Measurements from ENCODE around the gene BRAT1. TPM values are rescaled to one million over a fixed set of nuclear protein-coding genes. Genes with fewer than 3 reads are reported as not detected.
A peak's percentile ranks its signal among the peaks of the same experiment; 100 is the strongest.

The BRAT1 gene
- total and polyA plus RNA-seq, 2 donors from 2014 or later = 18.7 to 23.7 TPM

- H3K9ac ChIP-seq (ENCODE audit: low read length in 3 of 3) = no peak overlapping the region
- FAIRE-seq (no peak), DNase-seq (no peak)
- no peak for TF ChIP-seq CTCF (IDR thresholded peaks at IDR 0.05; ENCODE audit: borderline replicate concordance, extremely low read depth, insufficient read depth)
- H3K27ac ChIP-seq (ENCODE audit: low read depth in 2 of 2, low read length in 2 of 2) = peak overlapping the region; percentile 32 to 72
- H3K9me3 ChIP-seq (ENCODE audit: control insufficient read depth in 2 of 3, insufficient read depth in 1 of 3, low read length in 3 of 3) = no peaks in the 10 kb centered on the region
- H3K36me3 ChIP-seq (ENCODE audit: control insufficient read depth in 2 of 3, insufficient read depth in 3 of 3, low read length in 3 of 3) = no peaks in the 10 kb centered on the region
- intact Hi-C loops (cut with DNase I) = no loop called here
- no peaks in the 10 kb centered on the region for H3K27me3 ChIP-seq (ENCODE audit: control insufficient read depth, insufficient read depth, low read length)
- H3K4me1 ChIP-seq (ENCODE audit: control insufficient read depth in 2 of 3, insufficient read depth in 2 of 3, low read depth in 1 of 3, low read length in 3 of 3) = peaks cover 0 to 24% (median 5%) of the 10 kb centered on the region in 3 donors
- H3K4me3 ChIP-seq (ENCODE audit: low read length in 3 of 3) = no peak overlapping the region
These were observed 47.4 kb downstream of the BRAT1 start for GRCh38 chr7:2507917-2508306.

DNA sequence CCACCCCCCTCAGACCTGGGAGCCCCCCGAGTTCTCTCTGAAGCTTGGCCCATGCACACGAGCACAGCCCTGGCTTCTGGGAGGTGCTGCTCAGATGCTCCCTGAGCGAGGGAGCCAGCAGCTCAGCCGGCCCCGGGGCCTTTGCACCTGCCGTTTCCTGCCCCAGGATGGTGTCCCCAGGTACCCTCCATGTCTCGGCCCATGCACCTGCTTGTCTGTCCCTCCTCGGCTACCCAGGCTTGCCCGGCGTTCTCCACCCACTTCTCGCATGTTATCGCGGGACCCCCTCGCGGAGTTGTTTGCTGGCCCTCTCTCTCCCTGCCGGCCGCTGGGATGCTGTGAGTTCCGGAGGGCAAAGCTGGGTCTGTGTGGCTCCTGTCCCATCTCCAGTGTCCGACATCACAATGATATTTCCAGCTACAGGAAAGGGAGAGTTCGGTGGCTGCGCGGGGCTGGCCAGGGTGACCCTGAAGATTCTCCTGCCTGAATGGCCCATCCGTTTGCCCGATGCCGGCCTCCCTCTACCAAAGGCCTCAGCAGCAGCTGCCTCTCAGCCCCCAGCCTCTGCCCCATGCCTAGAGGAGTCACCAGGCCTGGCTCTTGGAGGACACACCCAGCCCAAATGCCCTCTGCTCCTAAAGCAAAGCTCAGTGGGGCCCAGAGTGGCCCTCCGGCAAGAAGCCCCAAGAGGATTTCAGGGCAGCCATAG is 48.0 kb downstream of the BRAT1 start:
- intact Hi-C loops (cut with DNase I) = no loop called here
- Histone ChIP-seq H3K27ac (ENCODE audit: low read depth in 2 of 2, low read length in 2 of 2) (no peak overlapping the region), H3K9ac (ENCODE audit: low read length in 3 of 3) (no peak overlapping the region), H3K4me1 (ENCODE audit: control insufficient read depth in 2 of 3, insufficient read depth in 2 of 3, low read depth in 1 of 3, low read length in 3 of 3) (peaks cover 0 to 20% (median 5%) of the 10 kb centered on the region in 3 donors), H3K27me3 (ENCODE audit: control insufficient read depth, insufficient read depth, low read length) (no peaks in the 10 kb centered on the region), H3K9me3 (ENCODE audit: control insufficient read depth in 2 of 3, insufficient read depth in 1 of 3, low read length in 3 of 3) (no peaks in the 10 kb centered on the region), H3K4me3 (ENCODE audit: low read length in 3 of 3) (no peak overlapping the region), H3K36me3 (ENCODE audit: control insufficient read depth in 2 of 3, insufficient read depth in 3 of 3, low read length in 3 of 3) (no peaks in the 10 kb centered on the region)
- DNase-seq (peak in 1 of 5 donors; percentile 82), FAIRE-seq (no peak)
- no peak for TF ChIP-seq CTCF (IDR thresholded peaks at IDR 0.05; ENCODE audit: borderline replicate concordance, extremely low read depth, insufficient read depth)

- H3K27me3 ChIP-seq (ENCODE audit: control insufficient read depth, insufficient read depth, low read length) = no peaks in the 10 kb centered on the region
- peaks cover 0 to 9% (median 5%) of the 10 kb centered on the region in 3 donors for H3K4me1 ChIP-seq (ENCODE audit: control insufficient read depth in 2 of 3, insufficient read depth in 2 of 3, low read depth in 1 of 3, low read length in 3 of 3)
- intact Hi-C loops (cut with DNase I) = no loop called here
- no peak for TF ChIP-seq CTCF (IDR thresholded peaks at IDR 0.05; ENCODE audit: borderline replicate concordance, extremely low read depth, insufficient read depth)
- DNase-seq (peak in 1 of 5 donors; percentile 69), FAIRE-seq (no peak)
- no peak overlapping the region for H3K27ac ChIP-seq (ENCODE audit: low read depth in 2 of 2, low read length in 2 of 2)
- no peaks in the 10 kb centered on the region for H3K9me3 ChIP-seq (ENCODE audit: control insufficient read depth in 2 of 3, insufficient read depth in 1 of 3, low read length in 3 of 3)
- H3K9ac ChIP-seq (ENCODE audit: low read length in 3 of 3) = no peak overlapping the region
- no peak overlapping the region for H3K4me3 ChIP-seq (ENCODE audit: low read length in 3 of 3)
- no peaks in the 10 kb centered on the region for H3K36me3 ChIP-seq (ENCODE audit: control insufficient read depth in 2 of 3, insufficient read depth in 3 of 3, low read length in 3 of 3)
These were observed 49.9 kb downstream of the BRAT1 start for GRCh38 chr7:2505401-2505800.

All from kidney (tissue), 14 donors.